ENCODE results near the gene IQGAP3.

Gene IQGAP3

DNA sequence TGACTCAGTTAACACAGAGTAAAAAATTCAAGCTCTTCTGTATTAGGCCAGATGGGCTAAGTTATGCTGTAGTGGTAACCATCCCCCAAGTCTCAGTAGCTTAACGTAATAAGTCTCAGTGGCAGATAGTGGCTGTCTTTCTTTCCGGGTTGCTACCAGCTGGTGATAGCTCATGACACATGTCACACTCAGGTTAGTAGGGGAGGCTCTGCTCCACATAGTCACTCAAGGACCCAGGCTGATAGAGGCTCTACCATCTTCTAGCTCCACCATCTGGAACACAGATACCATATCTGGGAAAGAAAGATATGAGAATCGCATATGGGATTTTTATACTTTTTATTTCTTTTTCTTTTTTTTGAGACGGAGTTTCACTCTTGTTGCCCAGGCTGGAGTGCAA is 55.5 kb downstream of the IQGAP3 start:
- Histone ChIP-seq H3K4me3 (no peak overlapping the region), H3K27ac (no peak overlapping the region), H3K36me3 (no peaks in the 10 kb centered on the region), H3K4me1 (peaks cover 0 to 2% (median 0%) of the 10 kb centered on the region in 4 donors), H3K27me3 (no peaks in the 10 kb centered on the region), H3K9me3 (no peaks in the 10 kb centered on the region)
- intact Hi-C loops (cut with DNase I; ENCODE audit: low total_unique reads), result loop anchor here (5.0 kb wide), 1 partner anchor 55 kb away; the partner anchor contains the start of gene IQGAP3
- DNase-seq, result no peak
- TF ChIP-seq, protein P1, sequence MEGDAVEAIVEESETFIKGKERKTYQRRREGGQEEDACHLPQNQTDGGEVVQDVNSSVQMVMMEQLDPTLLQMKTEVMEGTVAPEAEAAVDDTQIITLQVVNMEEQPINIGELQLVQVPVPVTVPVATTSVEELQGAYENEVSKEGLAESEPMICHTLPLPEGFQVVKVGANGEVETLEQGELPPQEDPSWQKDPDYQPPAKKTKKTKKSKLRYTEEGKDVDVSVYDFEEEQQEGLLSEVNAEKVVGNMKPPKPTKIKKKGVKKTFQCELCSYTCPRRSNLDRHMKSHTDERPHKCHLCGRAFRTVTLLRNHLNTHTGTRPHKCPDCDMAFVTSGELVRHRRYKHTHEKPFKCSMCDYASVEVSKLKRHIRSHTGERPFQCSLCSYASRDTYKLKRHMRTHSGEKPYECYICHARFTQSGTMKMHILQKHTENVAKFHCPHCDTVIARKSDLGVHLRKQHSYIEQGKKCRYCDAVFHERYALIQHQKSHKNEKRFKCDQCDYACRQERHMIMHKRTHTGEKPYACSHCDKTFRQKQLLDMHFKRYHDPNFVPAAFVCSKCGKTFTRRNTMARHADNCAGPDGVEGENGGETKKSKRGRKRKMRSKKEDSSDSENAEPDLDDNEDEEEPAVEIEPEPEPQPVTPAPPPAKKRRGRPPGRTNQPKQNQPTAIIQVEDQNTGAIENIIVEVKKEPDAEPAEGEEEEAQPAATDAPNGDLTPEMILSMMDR (IDR thresholded peaks at IDR 0.05), result no peak

DNA sequence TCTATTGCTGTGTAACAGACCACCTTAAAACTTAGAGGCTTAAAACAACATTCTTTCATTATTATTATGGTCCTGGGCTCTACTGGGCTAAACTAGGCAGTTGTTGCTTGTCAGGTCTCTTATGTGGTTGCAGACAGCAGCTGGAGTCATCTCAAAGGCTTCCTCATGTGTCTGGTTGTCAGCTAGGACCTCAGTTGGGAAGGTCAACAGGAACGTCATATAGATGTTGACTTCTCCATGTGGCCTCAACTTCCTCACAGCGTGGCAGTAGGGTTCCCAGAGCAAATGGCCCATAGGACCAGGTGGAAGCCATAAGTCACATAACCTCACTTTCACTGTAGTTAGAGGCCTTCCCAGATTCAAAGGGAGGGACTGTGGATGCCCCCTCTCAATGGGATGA is 56.4 kb downstream of the IQGAP3 start:
- Histone ChIP-seq H3K9me3 (no peaks in the 10 kb centered on the region), H3K27ac (no peak overlapping the region), H3K27me3 (no peaks in the 10 kb centered on the region), H3K4me1 (peaks cover 0 to 11% (median 7%) of the 10 kb centered on the region in 4 donors), H3K4me3 (no peak overlapping the region), H3K36me3 (no peaks in the 10 kb centered on the region)
- TF ChIP-seq, protein P1 (IDR thresholded peaks at IDR 0.05), result no peak
- intact Hi-C loops (cut with DNase I; ENCODE audit: low total_unique reads), result loop anchor here (5.0 kb wide), 1 partner anchor 56 kb away; the partner anchor contains the start of gene IQGAP3
- DNase-seq, result no peak

DNA sequence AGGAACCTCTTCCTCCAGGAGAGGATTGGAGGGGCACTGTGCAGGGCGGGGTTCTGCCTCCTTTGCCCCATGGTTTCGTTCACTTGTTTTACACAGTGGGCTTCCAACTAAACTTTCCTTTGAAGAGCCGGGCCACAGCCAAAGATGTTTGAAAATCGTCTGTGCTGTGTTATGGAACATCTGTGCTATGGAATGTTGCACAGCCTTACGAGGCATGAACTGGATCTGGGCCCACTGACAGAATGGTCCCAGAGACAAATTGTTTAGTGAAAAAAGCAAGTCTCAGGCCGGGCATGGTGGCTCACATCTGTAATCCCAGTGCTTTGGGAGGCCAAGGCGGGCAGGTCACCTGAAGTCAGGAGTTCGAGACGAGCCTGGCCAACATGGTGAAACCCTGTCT is 59.2 kb downstream of the IQGAP3 start:
- DNase-seq, result no peak
- TF ChIP-seq, protein P1 (IDR thresholded peaks at IDR 0.05), result no peak
- Histone ChIP-seq H3K27ac (peak overlapping the region in 1 of 2 donors; percentile 100), H3K27me3 (no peaks in the 10 kb centered on the region), H3K36me3 (no peaks in the 10 kb centered on the region), H3K4me3 (no peak overlapping the region), H3K4me1 (peaks cover 0 to 39% (median 34%) of the 10 kb centered on the region in 4 donors), H3K9me3 (no peaks in the 10 kb centered on the region)
- intact Hi-C loops (cut with DNase I; ENCODE audit: low total_unique reads), result no loop called here

DNA sequence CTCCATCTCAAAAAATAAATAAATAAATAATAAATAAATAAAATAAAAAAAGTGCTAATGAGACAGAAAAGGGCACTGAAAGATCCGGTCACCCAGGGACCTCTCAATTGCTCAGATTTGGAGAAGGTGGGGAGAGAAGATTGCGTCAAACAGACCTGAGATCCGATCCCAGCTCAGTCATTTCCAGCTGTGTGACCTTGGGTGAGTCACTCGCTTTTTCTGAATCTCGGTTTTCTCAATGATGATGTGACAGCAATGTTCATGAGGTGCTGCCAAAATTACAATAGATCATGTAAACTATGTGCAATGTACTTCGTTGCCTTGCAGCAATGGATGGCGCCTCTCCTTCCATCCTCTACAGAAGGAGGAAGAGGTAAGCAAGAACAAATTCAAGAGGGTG is 60.7 kb downstream of the IQGAP3 start:
- peak overlapping the region; percentile 94 to 100 for H3K27ac ChIP-seq
- peaks cover 0 to 46% (median 39%) of the 10 kb centered on the region in 4 donors for H3K4me1 ChIP-seq
- no peak overlapping the region for H3K4me3 ChIP-seq
- DNase-seq, result no peak
- no peaks in the 10 kb centered on the region for H3K36me3 ChIP-seq
- intact Hi-C loops (cut with DNase I; ENCODE audit: low total_unique reads), result no loop called here
- TF ChIP-seq, protein P1 (IDR thresholded peaks at IDR 0.05), result no peak
- no peaks in the 10 kb centered on the region for H3K27me3 ChIP-seq
- H3K9me3 ChIP-seq, result no peaks in the 10 kb centered on the region

DNA sequence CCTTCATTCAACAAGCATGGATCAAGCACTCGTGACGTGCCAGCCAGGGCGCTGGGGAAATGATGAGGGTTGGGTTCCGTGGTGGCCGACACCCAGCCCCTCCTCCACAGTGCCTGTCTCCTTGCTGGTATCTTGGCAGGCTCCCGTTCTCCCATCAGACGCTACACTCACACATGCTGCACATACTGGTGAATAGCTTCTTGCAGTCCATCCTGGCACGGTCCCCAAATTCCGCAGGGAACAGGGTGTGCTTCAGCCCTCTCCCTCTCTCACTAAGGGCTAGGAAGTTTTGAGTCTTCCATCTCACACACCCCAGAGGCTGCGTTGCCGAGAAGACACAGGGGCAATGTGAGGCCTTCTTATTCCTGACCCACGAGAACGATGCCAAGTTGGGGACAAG is 61.7 kb downstream of the IQGAP3 start:
- Histone ChIP-seq H3K4me1 (peaks cover 0 to 52% (median 41%) of the 10 kb centered on the region in 4 donors), H3K27ac (peak overlapping the region; percentile 94 to 100), H3K27me3 (no peaks in the 10 kb centered on the region), H3K4me3 (peak overlapping the region in 1 of 2 donors; percentile 6), H3K9me3 (no peaks in the 10 kb centered on the region), H3K36me3 (no peaks in the 10 kb centered on the region)
- DNase-seq, result peak; percentile 93 to 98
- TF ChIP-seq, protein P1 (IDR thresholded peaks at IDR 0.05), result no peak
- intact Hi-C loops (cut with DNase I; ENCODE audit: low total_unique reads), result no loop called here
